ENCODE measurements around the gene AGPAT3.
"Not testable (repeated sequence)": the region's sequence is repeated elsewhere in the genome, so short reads cannot be mapped to it uniquely, and the experiment has no call there.

AGPAT3 gene, protein sequence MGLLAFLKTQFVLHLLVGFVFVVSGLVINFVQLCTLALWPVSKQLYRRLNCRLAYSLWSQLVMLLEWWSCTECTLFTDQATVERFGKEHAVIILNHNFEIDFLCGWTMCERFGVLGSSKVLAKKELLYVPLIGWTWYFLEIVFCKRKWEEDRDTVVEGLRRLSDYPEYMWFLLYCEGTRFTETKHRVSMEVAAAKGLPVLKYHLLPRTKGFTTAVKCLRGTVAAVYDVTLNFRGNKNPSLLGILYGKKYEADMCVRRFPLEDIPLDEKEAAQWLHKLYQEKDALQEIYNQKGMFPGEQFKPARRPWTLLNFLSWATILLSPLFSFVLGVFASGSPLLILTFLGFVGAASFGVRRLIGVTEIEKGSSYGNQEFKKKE

DNA sequence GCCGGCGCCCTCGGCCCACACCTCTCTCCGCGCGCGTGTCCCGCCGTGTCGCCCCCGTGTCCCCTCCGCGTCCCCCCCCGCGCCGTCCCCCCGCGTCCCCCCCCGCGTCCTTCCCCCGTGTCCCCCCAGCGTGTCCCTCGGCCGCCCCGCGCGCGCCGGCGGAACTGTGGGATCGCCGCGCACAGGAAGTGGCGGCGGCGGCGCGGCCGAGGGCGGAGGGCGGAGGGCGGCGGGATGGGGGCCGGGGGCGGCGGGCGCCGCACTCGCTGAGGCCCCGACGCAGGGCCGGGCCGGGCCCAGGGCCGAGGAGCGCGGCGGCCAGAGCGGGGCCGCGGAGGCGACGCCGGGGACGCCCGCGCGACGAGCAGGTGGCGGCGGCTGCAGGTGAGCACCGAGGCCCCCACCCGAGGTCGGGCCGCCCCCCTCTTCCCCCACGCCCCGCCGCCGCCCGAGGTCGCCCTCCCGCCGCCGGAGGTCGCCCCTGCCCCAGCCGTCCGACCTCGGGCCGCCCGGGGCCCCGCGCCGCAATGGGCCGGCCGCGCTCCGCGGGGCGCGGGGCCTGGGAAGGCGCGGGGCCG, at the start of gene AGPAT3:
Gene AGPAT3, plus strand, starts transcription at position 262 of the 578 bp plus-strand sequence. CDS start 94,459 bp downstream, outside the sequence.
- FAIRE-seq (no peak), DNase-seq (ENCODE audit: insufficient read length, low spot score) (no peak)

DNA sequence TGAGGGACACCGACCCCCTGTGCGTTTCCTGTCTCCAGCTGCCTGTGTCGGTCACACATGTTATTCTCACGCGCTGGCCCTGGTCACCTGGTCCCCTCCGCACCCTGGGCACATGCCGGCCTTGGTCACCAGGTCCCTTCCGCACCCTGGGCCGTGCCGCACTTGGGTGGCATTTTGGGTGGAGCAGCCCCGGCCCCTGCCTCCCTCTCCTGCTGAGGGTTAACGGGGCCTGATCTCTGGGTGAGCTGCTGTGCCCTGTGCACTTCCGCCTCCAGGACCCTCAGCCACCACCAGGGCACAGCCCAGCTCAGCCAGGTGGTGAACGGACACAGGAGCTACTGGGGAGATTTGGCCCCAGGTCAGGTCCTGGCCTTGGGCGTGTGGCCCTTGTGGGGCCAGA, 49.0 kb upstream of the AGPAT3 start:
- DNase-seq (ENCODE audit: insufficient read length, low spot score) = no peak
- FAIRE-seq = no peak

DNA sequence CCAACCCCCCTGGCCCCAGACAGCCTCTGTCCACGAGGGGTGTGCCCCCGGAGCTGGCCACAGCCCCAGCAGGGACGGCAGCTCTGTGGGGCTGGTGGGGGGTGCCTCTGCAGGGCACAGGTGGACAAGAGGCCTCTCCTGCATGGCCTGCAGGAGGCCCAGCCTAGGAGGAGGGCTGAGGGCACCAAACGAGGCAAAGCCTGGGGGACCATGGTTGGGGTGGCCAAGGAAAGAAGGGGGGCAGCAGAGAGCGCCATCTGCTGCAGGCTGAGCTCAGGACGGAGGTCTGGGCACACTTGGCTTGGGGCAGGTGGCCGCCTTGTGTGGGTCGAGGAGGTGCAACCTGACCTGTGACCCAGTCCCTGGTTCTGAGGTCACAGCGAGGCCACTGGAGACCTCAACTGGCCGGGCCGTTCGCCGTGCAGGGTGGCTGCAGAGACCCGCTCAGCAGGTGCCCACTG, 48.4 kb upstream of the AGPAT3 start:
- FAIRE-seq (no peak), DNase-seq (ENCODE audit: insufficient read length, low spot score) (no peak)

DNA sequence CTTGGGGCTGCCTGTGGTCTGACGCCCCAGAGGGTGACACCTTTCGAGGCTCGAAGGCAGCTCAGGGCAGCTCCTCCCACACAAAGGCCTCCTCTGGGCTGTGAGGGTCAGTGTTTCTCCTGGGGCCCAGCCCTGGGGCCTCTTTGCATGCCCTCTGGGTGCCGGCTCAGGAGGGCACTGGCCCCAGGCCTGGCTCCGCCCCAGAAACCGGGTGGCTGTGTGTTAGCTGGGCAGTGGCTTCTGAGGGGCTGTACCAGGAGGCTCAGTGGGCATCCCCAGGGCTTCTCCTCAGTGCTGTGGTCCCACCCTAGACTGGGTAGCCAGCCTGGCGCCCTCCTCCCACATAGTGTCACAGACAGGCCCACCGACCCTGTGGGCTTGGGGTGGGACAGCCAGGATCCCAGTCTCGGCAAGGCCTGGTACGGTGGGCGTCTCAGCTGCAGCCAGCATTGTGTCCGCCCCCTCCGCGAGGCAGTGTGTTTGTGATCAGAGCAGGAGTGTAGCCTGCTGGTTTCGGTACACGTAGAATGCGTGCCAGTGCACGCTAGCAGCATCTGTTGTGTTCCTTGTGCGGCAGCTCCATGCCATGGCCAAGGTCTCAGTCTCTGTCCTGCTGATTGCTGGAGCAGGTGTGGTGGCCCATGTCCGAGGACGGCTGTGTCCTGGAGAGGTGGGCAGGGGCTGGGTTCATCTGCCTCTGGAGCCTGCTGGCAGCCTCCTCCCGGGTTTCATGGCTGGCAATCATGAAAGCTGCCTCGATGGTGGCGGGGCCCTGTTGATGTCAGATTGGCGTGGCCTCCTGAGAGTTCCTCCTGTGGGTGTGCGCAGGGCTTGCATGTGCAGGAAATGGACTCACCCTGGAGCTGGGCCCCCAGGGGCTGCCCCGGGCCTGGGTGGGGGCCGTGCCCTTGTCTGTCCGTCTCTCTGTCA, 47.6 kb upstream of the AGPAT3 start:
- FAIRE-seq = peak; percentile 33
- no peak for DNase-seq (ENCODE audit: insufficient read length, low spot score)

DNA sequence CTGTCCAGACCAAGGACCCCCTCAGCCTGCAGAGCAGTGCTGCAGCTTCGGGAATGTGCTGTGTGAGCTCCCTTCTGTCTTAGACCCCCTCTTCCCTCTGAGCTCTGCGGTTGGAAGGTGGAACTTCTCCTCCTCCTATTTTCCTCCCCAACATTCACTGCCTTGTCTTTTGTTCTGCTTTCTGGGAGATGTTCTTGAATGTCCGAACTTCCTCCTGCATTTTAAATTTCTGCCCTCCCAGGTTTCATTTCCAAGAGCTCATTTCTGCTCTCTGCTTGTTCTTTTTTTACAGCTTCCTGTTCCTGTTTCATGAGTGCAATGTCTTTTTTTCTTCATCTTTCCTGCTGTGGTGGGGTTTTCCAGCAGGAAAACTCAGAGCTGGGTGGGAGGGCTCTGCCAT, 46.3 kb upstream of the AGPAT3 start:
- FAIRE-seq (no peak), DNase-seq (ENCODE audit: insufficient read length, low spot score) (no peak)

DNA sequence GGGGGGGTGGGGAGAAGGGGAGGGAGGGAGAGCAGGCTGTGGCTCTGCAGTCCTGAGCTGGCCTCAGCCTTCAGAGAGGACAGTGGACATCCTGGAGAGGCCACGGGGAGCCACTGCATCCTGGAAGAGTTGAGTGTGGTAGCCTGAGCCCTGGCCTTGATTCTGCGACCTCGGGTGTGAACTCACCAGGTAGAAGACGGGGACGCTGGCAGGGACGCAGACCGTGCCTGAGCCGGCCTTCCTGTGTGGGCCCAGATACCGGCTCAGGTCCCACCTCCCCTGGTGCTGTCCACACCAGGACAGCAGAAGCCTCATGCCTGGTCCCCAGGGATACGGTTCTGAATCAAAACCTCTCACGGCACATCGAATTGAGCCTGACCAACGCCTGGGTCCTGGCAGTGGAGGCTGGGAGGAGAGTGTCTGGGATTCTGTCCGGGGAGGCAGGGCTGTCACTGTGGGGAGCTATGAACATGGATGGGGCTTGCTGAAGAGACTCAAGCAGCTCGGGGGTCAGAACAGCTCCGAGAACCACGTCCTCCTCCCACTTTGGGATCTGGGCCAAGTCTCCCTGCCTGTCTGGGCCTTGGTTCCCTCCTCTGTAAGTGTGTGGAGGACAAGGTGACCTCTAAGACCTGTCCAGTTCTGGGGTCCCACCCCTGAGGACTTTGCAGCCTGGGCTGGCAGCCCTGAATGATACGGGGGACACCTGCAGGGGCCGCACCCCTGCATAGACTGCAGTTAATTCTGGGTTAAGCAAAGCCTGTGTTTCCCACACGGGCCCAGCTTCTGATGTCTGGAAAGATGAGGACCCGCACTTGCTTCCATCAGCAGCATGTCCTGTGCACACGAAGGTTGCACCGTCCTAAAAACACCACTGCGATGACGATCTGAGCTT, 45.3 kb upstream of the AGPAT3 start:
- FAIRE-seq (no peak), DNase-seq (ENCODE audit: insufficient read length, low spot score) (no peak)

DNA sequence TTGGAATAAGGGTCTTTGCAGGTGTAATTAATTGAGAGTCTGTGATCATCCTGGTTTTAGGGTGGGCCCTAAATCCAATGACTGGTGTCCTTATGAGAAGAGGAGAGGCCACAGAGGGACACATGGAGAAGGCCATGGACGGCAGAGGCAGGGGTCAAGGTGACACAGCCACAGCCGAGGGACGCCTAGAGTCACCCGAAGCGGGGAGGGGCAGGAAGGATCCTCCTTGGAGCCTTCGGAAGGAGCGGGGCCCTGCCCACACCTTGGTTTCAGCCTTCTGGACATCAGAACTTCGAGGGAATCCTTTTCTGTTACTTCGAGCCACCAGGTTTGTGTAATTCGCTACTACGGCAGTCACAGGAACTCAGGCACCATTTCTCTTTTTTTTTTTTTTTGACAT, 44.6 kb upstream of the AGPAT3 start:
- FAIRE-seq (no peak), DNase-seq (ENCODE audit: insufficient read length, low spot score) (no peak)

DNA sequence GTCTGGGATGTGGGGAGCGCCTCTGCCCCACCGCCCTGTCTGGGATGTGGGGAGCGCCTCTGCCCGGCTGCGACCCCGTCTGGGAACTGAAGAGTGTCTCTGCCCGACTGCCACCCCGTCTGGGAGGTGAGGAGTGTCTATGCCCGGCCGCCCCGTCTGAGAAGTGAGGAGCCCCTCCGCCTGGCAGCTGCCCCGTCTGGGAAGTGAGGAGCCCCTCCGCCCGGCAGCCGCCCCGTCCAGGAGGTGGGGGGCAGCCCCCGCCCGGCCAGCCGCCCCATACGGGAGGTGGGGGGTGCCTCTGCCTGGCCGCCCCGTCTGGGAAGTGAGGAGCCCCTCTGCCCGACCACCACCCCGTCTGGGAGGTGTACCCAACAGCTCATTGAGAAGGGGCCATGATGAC, 42.9 kb upstream of the AGPAT3 start:
- not testable (repeated sequence) for FAIRE-seq

DNA sequence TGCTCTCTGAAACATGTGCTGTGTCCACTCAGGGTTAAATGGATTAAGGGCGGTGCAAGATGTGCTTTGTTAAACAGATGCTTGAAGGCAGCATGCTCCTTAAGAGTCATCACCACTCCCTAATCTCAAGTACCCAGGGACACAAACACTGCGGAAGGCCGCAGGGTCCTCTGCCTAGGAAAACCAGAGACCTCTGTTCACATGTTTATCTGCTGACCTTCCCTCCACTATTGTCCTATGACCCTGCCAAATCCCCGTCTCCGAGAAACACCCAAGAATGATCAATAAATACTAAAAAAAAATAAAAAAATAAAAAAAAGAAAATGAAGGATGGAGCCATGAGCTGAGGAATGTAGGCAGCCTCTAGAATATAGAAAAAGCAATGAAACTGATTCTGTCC, 42.3 kb upstream of the AGPAT3 start:
- not testable (repeated sequence) for DNase-seq (ENCODE audit: insufficient read length, low spot score); FAIRE-seq

More for the DNA sequence above, 42.9 kb upstream of the AGPAT3 start:
- DNase-seq (ENCODE audit: insufficient read length, low spot score) = not testable (repeated sequence)

DNA sequence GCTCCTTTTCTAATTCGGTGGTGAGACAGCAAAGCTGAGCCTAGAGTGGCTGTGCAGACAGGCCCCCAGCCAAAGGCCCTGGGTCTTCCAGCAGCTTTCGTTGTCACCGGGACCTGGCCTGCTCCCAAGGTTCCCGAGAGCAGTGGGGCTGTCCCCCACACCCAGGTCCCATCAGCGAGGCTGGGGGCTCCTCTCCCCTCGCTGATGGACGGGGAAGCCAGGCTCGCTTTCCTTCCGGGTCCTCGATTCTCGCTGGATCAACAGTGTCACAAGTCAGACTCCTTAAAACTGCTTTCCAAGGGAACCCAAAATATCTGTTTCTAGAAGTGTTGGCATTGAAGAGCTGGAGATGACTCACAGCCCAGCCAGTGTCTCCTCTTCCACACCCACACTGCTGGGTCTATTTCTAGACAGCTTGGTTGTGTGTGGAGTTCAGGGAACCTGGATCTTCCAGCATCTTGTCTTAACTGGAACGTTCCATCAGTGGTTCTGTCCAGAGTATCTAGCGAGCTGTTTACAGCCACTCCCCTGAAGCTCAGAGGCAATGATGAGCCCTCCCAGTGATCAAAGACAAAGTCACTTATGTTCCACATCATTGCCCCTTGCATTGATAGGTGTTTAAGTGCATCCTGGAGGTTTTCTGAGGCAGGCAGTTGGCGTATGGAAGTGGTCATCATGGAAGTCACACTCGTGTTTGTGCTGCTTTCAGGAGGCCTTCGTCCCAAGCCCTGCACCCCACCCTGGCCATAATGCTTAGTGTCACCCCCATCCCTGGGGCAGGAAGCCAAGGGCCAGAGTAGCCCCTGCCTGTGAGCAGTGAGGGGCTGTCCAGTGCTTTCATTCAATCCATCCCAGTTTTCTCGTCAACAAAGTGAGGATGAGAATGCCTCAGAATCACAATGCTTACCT, 40.4 kb upstream of the AGPAT3 start:
- peak; percentile 16 for FAIRE-seq
- DNase-seq (ENCODE audit: insufficient read length, low spot score) = no peak

DNA sequence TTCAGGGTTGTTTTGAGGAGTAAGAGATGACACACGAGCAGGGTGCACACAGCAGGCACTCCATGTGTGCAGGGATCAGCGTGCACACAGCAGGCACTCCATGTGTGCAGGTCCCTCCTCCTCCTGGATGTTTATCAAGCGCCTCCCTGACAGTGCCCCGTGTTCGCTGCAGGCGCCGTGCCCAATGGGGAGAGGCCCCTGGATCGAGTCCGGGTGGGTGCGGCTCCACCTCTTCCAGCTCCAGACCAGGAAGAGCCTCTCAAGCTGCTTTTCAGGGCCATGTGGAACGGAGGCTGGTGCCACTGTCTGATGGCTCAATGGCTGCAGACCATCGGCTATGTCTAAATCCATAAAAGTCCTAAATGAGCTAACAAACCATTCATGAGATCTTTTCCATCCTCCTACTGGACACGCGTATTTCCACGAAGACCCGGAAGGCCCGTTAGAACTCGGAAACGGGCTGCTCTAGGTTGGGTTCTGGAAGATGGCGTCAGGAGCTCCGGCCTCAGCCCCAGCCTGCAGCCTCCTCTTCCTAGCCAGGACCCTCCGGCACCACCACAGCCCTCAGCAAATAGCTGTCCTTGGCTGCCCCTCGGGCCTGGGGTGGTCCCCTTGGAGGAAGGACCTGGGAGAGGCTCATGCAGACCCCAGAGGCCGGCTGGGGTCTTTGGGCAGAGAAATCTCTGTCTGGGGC, 39.6 kb upstream of the AGPAT3 start:
- DNase-seq (ENCODE audit: insufficient read length, low spot score) = no peak
- FAIRE-seq = no peak

DNA sequence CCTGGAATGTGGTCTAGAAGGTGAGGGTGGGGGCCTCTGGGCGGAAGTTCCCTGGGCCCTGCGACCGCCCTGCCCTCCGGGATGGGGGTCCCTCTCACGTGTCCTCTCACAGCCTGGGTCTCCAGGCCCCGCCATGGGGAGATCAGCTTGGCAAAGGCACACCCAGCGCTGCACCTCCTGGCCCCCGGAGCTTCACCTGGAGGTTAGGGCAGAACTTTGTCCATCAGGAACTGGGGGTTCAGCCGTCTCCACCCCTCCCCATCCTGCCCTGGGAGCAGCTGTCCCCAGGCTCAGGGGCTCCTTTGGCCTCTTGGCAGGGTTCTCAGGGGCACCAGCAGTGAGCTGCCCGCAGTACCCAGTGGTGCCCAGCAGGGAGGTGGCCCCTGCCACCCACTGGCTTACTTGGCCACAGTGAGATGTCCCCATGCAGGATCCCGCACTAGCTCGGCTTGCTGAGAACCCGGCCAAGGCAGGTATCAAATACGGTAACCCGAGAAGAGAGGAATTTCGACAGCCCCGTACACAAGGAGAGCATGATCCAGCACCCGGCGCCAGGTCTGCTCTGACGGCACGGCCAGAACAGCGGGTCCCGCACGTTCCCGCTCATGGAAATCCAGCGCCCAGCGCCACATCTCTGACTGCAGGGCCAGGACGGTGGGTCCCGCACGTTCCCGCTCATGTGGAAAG, 38.9 kb upstream of the AGPAT3 start:
- no peak for DNase-seq (ENCODE audit: insufficient read length, low spot score)
- FAIRE-seq = no peak

DNA sequence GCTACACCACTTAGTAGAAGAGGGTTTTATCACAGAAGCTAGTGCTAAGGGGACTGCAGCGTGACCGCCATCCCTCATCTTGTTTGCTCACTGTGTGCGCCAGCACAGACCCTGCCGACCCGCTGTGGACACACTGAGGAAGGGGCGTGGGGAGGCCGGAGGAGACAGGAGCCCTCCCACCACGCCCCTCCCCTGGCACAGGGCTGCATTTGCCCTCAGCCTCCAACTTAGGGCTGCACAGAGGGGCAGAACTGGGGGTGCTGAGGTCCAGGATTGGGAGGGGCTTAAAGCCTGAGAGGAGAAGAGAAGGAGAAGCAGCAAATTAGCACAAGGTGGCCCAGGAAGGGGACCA, 38.4 kb upstream of the AGPAT3 start:
- FAIRE-seq (no peak), DNase-seq (ENCODE audit: insufficient read length, low spot score) (no peak)

DNA sequence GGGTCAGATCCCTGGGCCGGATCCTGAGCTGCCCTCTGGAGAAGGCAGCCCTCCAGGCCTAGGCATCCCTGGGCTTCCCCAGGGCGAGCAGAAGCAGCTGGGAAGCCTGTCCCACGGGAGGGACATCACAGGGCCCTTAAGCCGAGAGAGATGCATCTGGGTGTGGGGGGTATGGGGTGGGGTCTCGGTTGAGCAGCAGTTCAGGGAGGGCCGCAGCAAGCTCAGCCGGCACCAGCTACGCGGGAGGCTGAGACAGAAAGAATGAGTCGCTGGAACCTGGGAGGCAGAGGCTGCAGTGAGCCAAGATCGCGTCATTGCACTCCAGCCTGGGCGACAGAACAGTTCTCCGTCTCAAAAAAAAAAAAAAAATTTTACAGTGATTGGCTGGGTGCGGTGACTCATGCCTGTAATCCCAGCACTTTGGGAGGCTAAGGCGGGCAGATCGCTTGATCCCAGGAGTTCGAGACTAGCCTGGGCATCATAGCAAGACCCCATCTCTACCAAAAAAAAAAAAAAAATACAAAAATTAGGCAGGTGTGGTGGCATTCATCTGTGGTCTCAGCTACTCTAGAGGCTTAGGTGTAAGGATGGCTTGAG, 37.9 kb upstream of the AGPAT3 start:
- DNase-seq (ENCODE audit: insufficient read length, low spot score) (no peak), FAIRE-seq (no peak)

DNA sequence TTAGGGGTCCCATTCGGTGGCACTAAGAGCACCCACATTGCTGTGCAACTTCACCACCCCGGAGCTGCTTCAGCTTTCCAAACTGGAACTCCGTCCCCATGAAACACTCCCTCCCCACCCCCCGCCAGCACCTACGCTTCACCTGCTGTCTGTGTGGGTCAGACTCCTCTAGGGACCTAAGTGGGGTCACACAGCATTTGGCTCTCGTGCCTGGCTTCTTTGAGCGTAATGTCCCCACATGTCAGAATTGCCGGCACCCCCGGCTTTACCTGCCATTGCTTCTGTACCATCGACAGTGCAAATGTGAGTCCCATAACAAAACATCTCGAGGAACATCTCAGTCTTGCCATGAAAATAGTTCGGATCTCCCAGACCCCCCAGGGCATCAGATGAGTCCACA, 35.9 kb upstream of the AGPAT3 start:
- DNase-seq (ENCODE audit: insufficient read length, low spot score) = no peak
- no peak for FAIRE-seq

DNA sequence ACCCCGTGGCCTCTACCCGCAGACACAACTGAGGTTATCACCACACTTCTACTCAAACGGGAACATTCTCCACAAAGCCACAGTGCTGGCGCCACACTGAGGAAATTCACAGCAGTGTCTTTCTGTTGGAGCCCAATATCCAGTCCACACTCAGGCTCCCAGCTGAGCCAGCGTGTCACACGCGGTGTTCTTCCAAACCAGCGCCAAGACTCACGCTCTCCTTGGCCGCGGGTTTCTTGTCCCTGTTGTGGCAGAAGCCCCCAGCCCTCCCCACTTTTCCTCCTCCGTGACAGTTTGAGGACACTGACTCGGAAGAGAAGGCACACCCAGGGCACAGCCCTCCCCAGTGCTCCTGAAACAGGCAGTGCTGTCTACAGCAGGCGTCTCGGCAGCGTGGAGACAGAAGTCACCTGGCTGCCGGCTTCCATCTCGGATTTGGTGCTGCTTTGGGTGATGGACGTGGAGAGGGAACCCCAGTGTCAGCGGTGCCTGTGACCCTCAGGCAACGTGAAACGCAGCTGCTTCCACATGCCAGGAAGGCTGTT, 35.4 kb upstream of the AGPAT3 start:
- DNase-seq (ENCODE audit: insufficient read length, low spot score) (no peak), FAIRE-seq (no peak)

DNA sequence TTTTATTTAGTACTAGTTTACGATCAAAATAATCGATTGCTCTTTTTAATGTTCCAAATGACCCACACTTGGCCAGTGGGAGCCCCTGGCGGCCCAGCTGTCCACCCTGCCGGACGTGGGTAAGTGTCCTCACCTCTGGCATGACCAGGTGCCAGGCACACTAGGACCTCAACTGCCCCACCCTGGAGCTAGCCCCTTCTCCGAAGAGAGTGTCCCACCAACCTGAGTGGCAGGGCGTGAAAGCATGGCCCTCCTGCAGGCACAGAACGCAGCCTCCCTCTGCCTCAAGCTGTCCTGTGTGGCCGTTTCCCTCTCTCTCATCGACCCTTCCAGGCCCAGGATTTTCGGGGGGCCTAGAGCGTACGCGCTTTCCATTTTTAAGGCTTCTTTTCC, 32.9 kb upstream of the AGPAT3 start:
- DNase-seq (ENCODE audit: insufficient read length, low spot score) = no peak
- FAIRE-seq = no peak

Data from HTR-8/SVneo (cell line).